GM23338 (cell line): ENCODE results near the gene DDX39B.

Experiments used
- EZH2 ChIP-seq: fragments of 200-600 bp; sonication (generic); IDR thresholded peaks from one replicate; pipeline ENCODE4 v1.8.0; 2017; ENCODE audit warnings: antibody characterized with exemption, mild to moderate bottlenecking, low read depth; ENCODE audit not compliant: unreplicated experiment
- POLR2AphosphoS5 ChIP-seq: IDR thresholded peaks from 2 replicates; pipeline ENCODE4 v1.6.1; 2016; ENCODE audit warnings: antibody characterized with exemption, low read depth
- STAT1 ChIP-seq: IDR thresholded peaks from one replicate; pipeline ENCODE4 v1.6.1; 2016; ENCODE audit warnings: antibody characterized with exemption; ENCODE audit not compliant: unreplicated experiment
- TF ChIP-seq, protein P1 (sequence below), 2 experiments: fragments of 200-600 bp in 1 of 2; sonication (generic) in 1 of 2; conservative IDR thresholded peaks; 2 replicates each; pipeline versions ENCODE4 v1.5.1 to v1.6.1; 2016 to 2017; ENCODE audit warnings: antibody characterized with exemption in 2 of 2, low read depth in 2 of 2, mild to moderate bottlenecking in 2 of 2, moderate library complexity in 1 of 2
- TF ChIP-seq, protein P2 (sequence below): IDR thresholded peaks from one replicate; pipeline ENCODE4 v1.6.1; 2018; ENCODE audit warnings: antibody characterized with exemption; ENCODE audit not compliant: unreplicated experiment

DNA sequence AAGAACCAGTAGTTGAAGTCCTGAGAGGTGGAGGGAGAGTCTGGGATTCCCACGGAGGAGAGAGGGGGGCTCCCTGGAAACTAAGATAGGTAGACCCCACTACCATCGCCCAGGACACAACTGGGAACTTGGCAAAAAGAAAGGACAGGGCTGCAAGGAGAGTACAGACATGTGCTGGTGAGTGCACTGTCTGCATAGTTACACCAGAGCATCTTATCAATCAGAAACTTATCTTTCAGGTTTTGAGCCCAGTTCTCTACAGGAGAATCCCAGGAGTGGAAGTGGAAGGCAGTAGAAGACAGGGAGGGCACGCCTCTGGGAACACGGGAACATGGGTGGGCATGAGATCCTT lies 17.8 kb upstream of the DDX39B start:
- TF ChIP-seq POLR2AphosphoS5, result no peak
- TF ChIP-seq, protein P1, sequence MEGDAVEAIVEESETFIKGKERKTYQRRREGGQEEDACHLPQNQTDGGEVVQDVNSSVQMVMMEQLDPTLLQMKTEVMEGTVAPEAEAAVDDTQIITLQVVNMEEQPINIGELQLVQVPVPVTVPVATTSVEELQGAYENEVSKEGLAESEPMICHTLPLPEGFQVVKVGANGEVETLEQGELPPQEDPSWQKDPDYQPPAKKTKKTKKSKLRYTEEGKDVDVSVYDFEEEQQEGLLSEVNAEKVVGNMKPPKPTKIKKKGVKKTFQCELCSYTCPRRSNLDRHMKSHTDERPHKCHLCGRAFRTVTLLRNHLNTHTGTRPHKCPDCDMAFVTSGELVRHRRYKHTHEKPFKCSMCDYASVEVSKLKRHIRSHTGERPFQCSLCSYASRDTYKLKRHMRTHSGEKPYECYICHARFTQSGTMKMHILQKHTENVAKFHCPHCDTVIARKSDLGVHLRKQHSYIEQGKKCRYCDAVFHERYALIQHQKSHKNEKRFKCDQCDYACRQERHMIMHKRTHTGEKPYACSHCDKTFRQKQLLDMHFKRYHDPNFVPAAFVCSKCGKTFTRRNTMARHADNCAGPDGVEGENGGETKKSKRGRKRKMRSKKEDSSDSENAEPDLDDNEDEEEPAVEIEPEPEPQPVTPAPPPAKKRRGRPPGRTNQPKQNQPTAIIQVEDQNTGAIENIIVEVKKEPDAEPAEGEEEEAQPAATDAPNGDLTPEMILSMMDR (conservative IDR thresholded peaks at IDR 0.05; ENCODE audit: low read depth in 2 of 2), result no peak
- TF ChIP-seq, protein P2, sequence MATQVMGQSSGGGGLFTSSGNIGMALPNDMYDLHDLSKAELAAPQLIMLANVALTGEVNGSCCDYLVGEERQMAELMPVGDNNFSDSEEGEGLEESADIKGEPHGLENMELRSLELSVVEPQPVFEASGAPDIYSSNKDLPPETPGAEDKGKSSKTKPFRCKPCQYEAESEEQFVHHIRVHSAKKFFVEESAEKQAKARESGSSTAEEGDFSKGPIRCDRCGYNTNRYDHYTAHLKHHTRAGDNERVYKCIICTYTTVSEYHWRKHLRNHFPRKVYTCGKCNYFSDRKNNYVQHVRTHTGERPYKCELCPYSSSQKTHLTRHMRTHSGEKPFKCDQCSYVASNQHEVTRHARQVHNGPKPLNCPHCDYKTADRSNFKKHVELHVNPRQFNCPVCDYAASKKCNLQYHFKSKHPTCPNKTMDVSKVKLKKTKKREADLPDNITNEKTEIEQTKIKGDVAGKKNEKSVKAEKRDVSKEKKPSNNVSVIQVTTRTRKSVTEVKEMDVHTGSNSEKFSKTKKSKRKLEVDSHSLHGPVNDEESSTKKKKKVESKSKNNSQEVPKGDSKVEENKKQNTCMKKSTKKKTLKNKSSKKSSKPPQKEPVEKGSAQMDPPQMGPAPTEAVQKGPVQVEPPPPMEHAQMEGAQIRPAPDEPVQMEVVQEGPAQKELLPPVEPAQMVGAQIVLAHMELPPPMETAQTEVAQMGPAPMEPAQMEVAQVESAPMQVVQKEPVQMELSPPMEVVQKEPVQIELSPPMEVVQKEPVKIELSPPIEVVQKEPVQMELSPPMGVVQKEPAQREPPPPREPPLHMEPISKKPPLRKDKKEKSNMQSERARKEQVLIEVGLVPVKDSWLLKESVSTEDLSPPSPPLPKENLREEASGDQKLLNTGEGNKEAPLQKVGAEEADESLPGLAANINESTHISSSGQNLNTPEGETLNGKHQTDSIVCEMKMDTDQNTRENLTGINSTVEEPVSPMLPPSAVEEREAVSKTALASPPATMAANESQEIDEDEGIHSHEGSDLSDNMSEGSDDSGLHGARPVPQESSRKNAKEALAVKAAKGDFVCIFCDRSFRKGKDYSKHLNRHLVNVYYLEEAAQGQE, result no peak
- TF ChIP-seq STAT1, result no peak
- TF ChIP-seq EZH2, result no peak
